CD4-positive, alpha-beta T cell treated with Interleukin-2 at 100 ng/mL for 4 hours (primary cell): Measurements from ENCODE around the gene RAD23B.
"Not testable (repeated sequence)": the region's sequence is repeated elsewhere in the genome, so short reads cannot be mapped to it uniquely, and the experiment has no call there.

Source experiments
- DNase-seq: peaks from one replicate; pipeline ENCODE4 v3.0.0-alpha.2; 2020; ENCODE audit warnings: low spot score

RAD23B gene

GRCh38 chr9:107293543-107294085, 10.5 kb downstream of the RAD23B start:
- no peak for DNase-seq

DNA sequence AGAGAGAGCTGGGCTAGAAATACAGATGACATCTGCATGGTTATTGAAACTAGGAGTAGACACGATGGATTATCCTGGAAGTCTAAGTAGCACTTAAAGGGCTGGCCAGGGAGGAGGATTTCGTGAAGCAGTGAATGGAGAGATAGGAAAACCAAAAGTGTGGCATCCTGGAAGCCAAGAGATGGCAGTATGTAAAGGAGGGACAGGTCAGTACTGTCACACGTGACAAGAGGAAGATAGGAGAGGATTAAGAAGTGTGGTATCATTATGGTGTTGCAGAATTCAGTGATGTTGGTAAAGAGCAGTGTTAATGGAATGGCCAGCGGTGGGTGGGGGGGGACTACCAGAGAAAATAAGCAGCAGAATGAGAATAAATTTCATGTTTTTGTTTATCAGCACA, 11.7 kb downstream of the RAD23B start:
- DNase-seq, result no peak

- DNase-seq, result no peak
Observed at GRCh38 chr9:107295995-107296394, 12.9 kb downstream of the RAD23B start.

- DNase-seq, result not testable (repeated sequence)
Observed at GRCh38 chr9:107296592-107296991, 13.5 kb downstream of the RAD23B start.

DNA sequence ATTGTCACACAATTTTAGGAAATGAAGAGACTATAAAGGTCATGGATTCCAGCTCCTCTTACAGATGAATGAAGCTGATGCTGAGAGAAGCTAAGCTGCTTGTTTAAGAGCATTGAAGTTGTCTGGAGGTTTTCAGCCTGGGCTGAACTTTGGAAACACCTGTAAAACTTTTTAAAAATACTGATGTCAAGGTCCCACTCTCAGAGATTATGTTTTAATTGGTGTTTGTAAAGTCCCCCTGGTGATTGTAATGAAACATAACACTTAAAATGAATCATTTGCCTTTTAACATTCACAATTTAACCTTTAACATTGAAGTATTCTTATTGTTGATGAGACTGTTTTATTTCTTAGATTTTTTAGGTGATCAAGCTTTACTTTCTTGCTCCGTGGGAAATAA, 16.4 kb downstream of the RAD23B start:
- DNase-seq, result no peak

- DNase-seq, result no peak
Observed at GRCh38 chr9:107306308-107306707, 23.2 kb downstream of the RAD23B start.

- DNase-seq, result no peak
Observed at GRCh38 chr9:107307331-107307730, 24.3 kb downstream of the RAD23B start.

- DNase-seq, result no peak
Observed at GRCh38 chr9:107308461-107308860, 25.4 kb downstream of the RAD23B start.

DNA sequence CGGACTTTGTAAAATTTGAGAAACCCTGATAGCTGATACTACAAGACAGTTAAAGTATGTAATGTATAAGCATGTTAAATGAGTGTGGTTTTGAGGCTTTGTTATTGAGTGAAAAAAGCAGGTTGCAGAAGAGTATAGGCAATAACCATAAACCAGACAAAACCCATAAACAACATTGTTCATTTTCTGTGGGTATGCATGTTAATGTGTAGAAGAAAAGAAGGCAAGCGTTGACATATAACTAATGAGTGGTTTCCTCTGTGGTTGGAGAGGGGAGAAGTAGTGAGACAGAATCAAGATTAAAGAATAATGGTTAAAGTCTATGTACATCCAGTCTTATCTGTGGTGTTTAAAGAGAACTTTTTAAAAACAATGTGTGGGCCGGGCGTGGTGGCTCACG, 26.2 kb downstream of the RAD23B start:
- DNase-seq, result peak; percentile 41

DNA sequence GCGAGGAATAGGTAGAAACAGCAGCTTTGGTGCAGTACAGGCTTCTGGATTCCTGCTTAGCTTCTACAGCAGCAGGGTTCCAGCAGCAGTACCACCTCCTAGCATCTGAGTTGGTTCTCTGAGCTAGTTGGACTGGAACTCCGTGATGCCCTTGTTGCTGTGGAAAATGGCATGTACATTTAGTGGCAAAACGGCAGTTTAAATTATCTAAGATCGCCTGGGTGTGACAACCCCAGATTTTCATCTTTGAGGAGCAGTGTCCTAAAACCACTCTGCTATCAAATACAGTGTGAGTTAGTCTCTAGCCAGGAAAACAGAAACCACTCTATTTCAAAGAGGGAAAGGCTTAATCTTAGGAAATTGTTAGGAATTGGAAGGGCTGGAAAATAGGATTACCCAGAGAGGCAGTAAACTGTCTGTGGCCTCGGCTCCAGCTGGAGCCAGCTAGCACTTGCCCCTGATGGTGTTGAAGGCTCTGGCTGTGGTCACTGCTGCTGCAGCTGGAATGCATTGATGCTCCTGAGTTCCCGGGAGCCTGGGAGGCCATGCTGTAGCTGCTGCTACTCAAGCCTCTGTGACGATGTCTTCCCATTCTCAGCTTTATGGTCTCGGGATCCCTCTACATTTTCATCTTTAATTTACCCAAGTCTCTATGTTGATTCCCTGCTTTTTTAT, 29.4 kb downstream of the RAD23B start:
- no peak for DNase-seq

- DNase-seq, result no peak
Observed at GRCh38 chr9:107313555-107314096, 30.5 kb downstream of the RAD23B start.

- no peak for DNase-seq
Observed at GRCh38 chr9:107314763-107315162, 31.7 kb downstream of the RAD23B start.

- DNase-seq, result no peak
Observed at GRCh38 chr9:107316795-107317661, 33.9 kb downstream of the RAD23B start.

DNA sequence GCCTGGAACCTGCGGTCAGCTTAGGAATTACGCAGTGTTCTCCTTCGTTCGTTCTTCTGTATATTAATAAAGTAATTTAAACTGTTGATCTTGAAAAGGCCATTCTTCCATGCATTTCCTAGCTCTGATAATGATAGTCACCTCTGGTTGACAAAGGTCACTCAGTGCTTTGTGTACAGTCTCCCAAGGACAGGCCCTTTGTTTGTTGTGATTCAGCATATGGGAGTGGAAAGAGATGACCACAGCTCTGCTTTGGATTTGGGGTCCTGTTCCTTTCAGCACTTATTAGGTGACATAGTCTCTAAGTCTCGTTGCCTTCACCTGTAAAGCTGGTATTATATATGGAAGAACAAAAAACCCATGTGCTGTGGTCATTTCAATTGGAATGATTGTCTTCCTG, 39.6 kb downstream of the RAD23B start:
- no peak for DNase-seq

- DNase-seq, result no peak
Observed at GRCh38 chr9:107323836-107324585, 40.9 kb downstream of the RAD23B start.

- DNase-seq, result no peak
Observed at GRCh38 chr9:107325842-107326241, 42.8 kb downstream of the RAD23B start.

DNA sequence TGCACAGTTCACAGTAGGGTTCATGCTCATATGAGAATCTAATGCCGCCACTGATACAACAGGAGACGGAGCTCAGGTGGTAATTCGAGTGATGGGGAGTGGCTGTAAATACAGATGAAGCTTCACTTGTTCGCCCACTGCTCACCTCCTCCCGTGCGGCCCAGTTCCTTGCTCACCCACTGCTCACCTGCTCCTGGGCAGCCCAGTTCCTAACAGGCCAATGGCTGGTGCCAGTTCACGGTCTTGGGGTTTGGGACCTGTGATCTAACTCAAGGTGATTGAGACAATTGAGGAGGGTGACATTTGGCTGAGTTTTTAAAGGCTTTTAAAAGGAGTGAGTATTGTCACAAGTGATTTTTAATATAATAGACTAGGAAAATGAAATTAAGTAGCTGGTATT, 45.4 kb downstream of the RAD23B start:
- no peak for DNase-seq

DNA sequence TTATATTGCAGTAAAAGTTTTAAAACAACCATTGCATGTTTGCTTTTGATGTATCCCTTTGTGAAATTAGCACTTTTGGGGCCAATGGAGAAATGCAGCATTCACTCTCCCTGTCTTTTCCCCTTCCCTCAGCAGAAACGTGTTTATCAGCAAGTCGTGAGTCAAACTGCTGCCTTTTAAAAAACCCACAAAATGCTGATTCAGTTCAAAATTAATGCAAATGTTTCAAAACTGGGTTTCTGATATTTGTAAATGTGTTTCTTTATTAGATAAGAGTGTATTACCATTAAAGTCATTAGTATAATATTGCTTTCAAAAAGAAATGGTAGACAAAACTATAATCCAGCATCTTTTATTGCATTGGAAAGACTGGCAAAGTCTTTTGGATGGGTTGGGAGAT, 47.3 kb downstream of the RAD23B start:
- no peak for DNase-seq

DNA sequence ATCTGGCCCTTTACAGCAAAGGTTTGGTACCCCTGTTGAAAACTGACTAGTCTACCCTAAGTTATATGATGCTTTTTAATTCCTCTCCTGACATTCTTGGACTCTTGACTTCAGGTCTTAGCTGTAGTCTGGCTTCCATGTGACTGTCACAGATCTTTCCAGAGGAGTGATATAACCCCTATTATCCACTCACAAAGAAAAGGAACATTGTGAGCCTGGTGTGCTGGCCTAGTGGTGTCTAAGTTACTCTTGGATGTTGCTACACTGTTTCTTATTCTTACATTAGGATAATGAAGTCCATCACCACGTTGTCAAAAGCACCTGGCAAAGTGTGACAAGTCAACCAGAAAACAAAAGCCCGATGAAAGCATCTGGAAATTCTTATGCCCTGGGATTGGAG, 49.8 kb downstream of the RAD23B start:
- no peak for DNase-seq

- DNase-seq, result no peak
Observed at GRCh38 chr9:107333363-107333762, 50.3 kb downstream of the RAD23B start.

DNA sequence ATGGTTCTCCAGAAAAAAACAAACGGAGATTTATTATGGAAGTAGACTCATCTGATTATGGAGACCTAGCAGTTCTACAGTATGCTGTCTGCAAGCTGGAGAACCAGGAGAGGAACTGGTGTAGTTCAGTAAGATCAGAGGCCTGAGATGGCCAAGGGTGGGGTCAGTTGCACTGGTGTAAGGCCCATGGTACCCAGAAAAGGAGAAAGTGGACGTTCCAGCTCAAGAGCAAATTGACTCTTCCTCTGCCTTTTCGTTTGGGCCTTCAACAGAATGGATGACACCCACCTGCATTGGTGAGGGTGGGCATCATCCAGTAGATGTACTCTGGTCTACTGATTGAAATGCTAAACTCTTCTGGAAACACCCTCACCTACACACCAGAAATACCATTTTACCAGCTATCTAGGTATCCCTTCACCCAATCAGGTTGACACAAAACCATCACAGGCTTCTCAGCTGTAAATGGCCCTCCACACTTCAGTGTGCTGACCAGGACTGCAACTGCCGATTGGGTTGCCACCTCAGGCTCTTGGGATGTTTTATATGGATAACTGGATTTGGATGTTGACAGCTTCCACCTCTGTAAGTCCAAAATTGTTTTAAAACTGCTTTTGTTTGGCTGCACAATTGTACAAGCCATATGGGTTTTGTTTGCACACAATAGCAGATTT, 51.2 kb downstream of the RAD23B start:
- DNase-seq, result no peak

DNA sequence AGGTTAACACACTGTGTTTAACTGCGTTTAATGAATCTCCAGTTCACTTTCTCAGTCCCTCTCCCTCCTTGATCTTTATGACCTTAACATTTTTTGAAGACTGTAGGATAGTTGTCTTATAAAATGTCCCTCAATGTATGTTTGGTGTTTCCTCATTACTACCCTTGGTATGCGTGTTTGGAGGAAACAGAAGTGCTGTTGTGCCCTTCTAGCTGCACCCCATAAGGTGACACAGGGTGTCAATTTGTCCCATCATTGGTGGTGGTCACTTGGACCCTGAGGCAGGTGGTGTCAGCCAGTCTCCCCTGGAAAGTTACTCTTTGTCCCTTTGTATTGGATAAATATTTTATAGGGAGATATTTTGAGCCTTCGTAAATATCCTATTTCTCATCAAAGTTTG, 52.3 kb downstream of the RAD23B start:
- no peak for DNase-seq
